Fibroblast of lung (primary cell): ENCODE measurements around the gene PRKCQ. TPM values are rescaled to one million over a fixed set of nuclear protein-coding genes. Genes with fewer than 3 reads are reported as not detected.

Experiments
- DNase-seq, 2 donors: peaks; one replicate each; pipeline versions ENCODE4 v3.0.0 to v3.0.0-alpha.2; 2010; ENCODE audit warnings: low read depth in 2 of 2
- H2AFZ ChIP-seq: 2 replicates; pipeline ENCODE4 v1.5.1; 2012; ENCODE audit warnings: low read length, control low read depth, inconsistent platforms
- H3K27ac ChIP-seq: 2 replicates; pipeline ENCODE4 v1.5.1; 2011; ENCODE audit warnings: low read length, control low read depth; ENCODE audit not compliant: insufficient read depth
- H3K27me3 ChIP-seq: 2 replicates; pipeline ENCODE4 v1.5.1; 2011; ENCODE audit warnings: mild to moderate bottlenecking, low read length; ENCODE audit not compliant: control insufficient read depth, insufficient read depth
- H3K36me3 ChIP-seq: 2 replicates; pipeline ENCODE4 v1.5.1; 2011; ENCODE audit warnings: low read length; ENCODE audit not compliant: control insufficient read depth, insufficient read depth
- H3K4me1 ChIP-seq: 2 replicates; pipeline ENCODE4 v1.5.1; 2011; ENCODE audit warnings: low read length; ENCODE audit not compliant: control insufficient read depth, insufficient read depth; ENCODE audit errors: extremely low read depth
- H3K4me2 ChIP-seq: 2 replicates; pipeline ENCODE4 v1.5.1; 2011; ENCODE audit warnings: low read length, control low read depth; ENCODE audit not compliant: insufficient read depth; ENCODE audit errors: extremely low read depth
- H3K4me3 ChIP-seq, 4 experiments: fragments of 200-600 bp in 1 of 4; sonication (generic) in 1 of 4; replicated peaks in 1 of 4; 2 replicates each; pipeline ENCODE4 v1.5.1; 2011 to 2016; ENCODE audit warnings: low read length in 4 of 4, low read depth in 3 of 4, mild to moderate bottlenecking in 3 of 4, control low read depth in 2 of 4, inconsistent platforms in 1 of 4, mixed read lengths in 1 of 4; ENCODE audit not compliant: insufficient read depth in 1 of 4; ENCODE audit errors: control extremely low read depth in 1 of 4
- H3K79me2 ChIP-seq: 2 replicates; pipeline ENCODE4 v1.5.1; 2012; ENCODE audit warnings: mild to moderate bottlenecking, low read length, inconsistent platforms; ENCODE audit not compliant: control insufficient read depth, insufficient read depth
- H3K9ac ChIP-seq: 2 replicates; pipeline ENCODE4 v1.5.1; 2011; ENCODE audit warnings: mild to moderate bottlenecking, low read length, control low read depth; ENCODE audit not compliant: insufficient read depth
- H3K9me3 ChIP-seq: 2 replicates; pipeline ENCODE4 v1.5.1; 2012; ENCODE audit warnings: low read depth, low read length; ENCODE audit not compliant: control insufficient read depth, insufficient read depth
- H4K20me1 ChIP-seq: 2 replicates; pipeline ENCODE4 v1.5.1; 2011; ENCODE audit warnings: low read length; ENCODE audit not compliant: control insufficient read depth, insufficient read depth; ENCODE audit errors: extremely low read depth
- CTCF ChIP-seq, 2 donors: IDR thresholded peaks in 1 of 2; conservative IDR thresholded peaks in 1 of 2; 1 replicate in 1 of 2; 2 replicates in 1 of 2; pipeline ENCODE4 v1.5.1; 2011 to 2012; ENCODE audit warnings: low read length in 2 of 2, control low read depth in 1 of 2, inconsistent platforms in 1 of 2, low read depth in 1 of 2, mild to moderate bottlenecking in 1 of 2
- EZH2 ChIP-seq: IDR thresholded peaks from 2 replicates; pipeline ENCODE4 v1.5.1; 2012; ENCODE audit warnings: low read length, control low read depth, mild to moderate bottlenecking; ENCODE audit errors: missing control alignments
- polyA plus RNA-seq, 2 donors: library from polyadenylated mRNA; depleted of rRNA in 1 of 2; stranded (reverse) in 1 of 2; unstranded in 1 of 2; fragments of >200 nt; gene quantifications; 2 replicates each; pipeline ENCODE4 v1.2.1, GENCODE V29; 2011 to 2012; ENCODE audit warnings: missing spikeins in 1 of 2
- total RNA-seq: library from RNA; depleted of rRNA; stranded (reverse); fragments of >200 nt; gene quantifications from 2 replicates; pipeline ENCODE4 v1.2.1, GENCODE V29; 2014

PRKCQ gene
- total and polyA plus RNA-seq, 2 donors (not counting 1 experiment from before 2014, with no cell fraction given): under 0.01 to 0.01 TPM

GRCh38 chr10:6600224-6600987 lies 20.3 kb upstream of the PRKCQ start:
- H3K4me2 ChIP-seq: no peak overlapping the region
- DNase-seq: no peak
- no peaks in the 10 kb centered on the region for H3K4me1 ChIP-seq
- H3K36me3 ChIP-seq: no peaks in the 10 kb centered on the region
- no peak overlapping the region for H2AFZ ChIP-seq
- H3K27ac ChIP-seq: no peak overlapping the region
- H3K9me3 ChIP-seq: no peaks in the 10 kb centered on the region
- TF ChIP-seq CTCF (conservative IDR thresholded peaks at IDR 0.05 in 1 of 2, IDR thresholded peaks at IDR 0.05 in 1 of 2; ENCODE audit: low read depth in 1 of 2, low read length in 2 of 2): no peak
- TF ChIP-seq EZH2: no peak
- H3K9ac ChIP-seq: no peak overlapping the region
- H3K4me3 ChIP-seq: no peak overlapping the region
- no peaks in the 10 kb centered on the region for H3K79me2 ChIP-seq
- H4K20me1 ChIP-seq: no peaks in the 10 kb centered on the region
- H3K27me3 ChIP-seq: no peaks in the 10 kb centered on the region

- Histone ChIP-seq H3K36me3 (no peaks in the 10 kb centered on the region), H3K27me3 (no peaks in the 10 kb centered on the region), H2AFZ (no peak overlapping the region), H3K27ac (no peak overlapping the region), H4K20me1 (no peaks in the 10 kb centered on the region), H3K4me1 (no peaks in the 10 kb centered on the region), H3K4me2 (no peak overlapping the region), H3K79me2 (no peaks in the 10 kb centered on the region), H3K9me3 (no peaks in the 10 kb centered on the region), H3K4me3 (no peak overlapping the region), H3K9ac (no peak overlapping the region)
- TF ChIP-seq EZH2 (no peak), CTCF (conservative IDR thresholded peaks at IDR 0.05 in 1 of 2, IDR thresholded peaks at IDR 0.05 in 1 of 2; ENCODE audit: low read depth in 1 of 2, low read length in 2 of 2) (no peak)
- DNase-seq: no peak
These were observed 18.6 kb upstream of the PRKCQ start for GRCh38 chr10:6598679-6599078.

GRCh38 chr10:6597478-6597877 lies 17.4 kb upstream of the PRKCQ start:
- Histone ChIP-seq H3K4me3 (no peak overlapping the region), H4K20me1 (no peaks in the 10 kb centered on the region), H3K79me2 (no peaks in the 10 kb centered on the region), H3K4me1 (no peaks in the 10 kb centered on the region), H3K27ac (no peak overlapping the region), H2AFZ (no peak overlapping the region), H3K27me3 (no peaks in the 10 kb centered on the region), H3K9me3 (no peaks in the 10 kb centered on the region), H3K36me3 (no peaks in the 10 kb centered on the region), H3K9ac (no peak overlapping the region), H3K4me2 (no peak overlapping the region)
- no peak for DNase-seq
- TF ChIP-seq EZH2: no peak
- TF ChIP-seq CTCF (conservative IDR thresholded peaks at IDR 0.05 in 1 of 2, IDR thresholded peaks at IDR 0.05 in 1 of 2; ENCODE audit: low read depth in 1 of 2, low read length in 2 of 2): no peak
